DOHH2 (cell line): ENCODE data around the gene GCNT2.

Source experiments
- EZH2phosphoT487 ChIP-seq: fragments of 200-600 bp; sonication (generic); IDR thresholded peaks from 2 replicates; pipeline ENCODE4 v1.6.1; 2017; ENCODE audit warnings: borderline replicate concordance, mild to moderate bottlenecking, antibody characterized with exemption, low read length, moderate library complexity, mixed read lengths
- TF ChIP-seq, protein P1 (sequence below): fragments of 200-600 bp; sonication (generic); IDR thresholded peaks from one replicate; pipeline ENCODE4 v1.5.1; 2014; ENCODE audit warnings: antibody characterized with exemption, mild to moderate bottlenecking, low read depth, low read length; ENCODE audit not compliant: poor library complexity, severe bottlenecking

DNA sequence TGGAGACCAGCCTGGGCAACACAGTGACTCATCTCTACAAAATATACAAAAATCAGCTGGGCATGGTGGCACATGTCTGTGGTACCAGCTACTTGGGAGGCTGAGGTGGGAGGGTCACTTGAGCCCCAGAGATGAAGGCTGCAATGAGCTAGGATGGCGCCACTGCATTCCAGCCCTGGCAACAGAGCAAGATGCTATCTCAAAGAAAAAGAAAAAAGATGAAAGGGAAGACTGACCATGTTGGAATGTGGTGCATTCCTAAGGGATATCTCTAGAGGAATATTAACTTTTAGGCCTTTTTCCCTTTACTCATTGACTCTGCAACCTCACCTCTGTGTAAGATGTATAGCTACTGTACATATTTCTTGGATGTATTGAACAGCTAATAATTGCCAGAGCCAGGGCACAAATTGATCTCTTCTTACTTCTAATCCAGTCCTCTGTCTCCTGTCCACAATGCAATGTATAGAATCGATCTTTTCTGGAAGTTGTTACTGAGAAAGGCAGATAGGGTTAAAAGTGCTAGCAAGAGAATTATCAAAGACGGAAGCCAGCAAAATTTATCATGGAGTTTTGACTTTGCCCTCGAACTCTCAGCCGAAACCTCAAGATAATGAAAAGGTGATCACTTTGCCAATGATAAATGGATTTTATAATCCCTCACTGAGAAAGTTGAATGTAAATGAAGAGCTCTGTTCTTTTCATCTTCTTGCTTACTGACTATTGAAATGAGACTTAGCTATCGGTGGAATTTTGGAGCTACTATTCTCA lies 46.3 kb downstream of the GCNT2 start:
- TF ChIP-seq, protein P1, sequence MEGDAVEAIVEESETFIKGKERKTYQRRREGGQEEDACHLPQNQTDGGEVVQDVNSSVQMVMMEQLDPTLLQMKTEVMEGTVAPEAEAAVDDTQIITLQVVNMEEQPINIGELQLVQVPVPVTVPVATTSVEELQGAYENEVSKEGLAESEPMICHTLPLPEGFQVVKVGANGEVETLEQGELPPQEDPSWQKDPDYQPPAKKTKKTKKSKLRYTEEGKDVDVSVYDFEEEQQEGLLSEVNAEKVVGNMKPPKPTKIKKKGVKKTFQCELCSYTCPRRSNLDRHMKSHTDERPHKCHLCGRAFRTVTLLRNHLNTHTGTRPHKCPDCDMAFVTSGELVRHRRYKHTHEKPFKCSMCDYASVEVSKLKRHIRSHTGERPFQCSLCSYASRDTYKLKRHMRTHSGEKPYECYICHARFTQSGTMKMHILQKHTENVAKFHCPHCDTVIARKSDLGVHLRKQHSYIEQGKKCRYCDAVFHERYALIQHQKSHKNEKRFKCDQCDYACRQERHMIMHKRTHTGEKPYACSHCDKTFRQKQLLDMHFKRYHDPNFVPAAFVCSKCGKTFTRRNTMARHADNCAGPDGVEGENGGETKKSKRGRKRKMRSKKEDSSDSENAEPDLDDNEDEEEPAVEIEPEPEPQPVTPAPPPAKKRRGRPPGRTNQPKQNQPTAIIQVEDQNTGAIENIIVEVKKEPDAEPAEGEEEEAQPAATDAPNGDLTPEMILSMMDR, result no peak
- TF ChIP-seq EZH2phosphoT487, result no peak
